Fibroblast of the conjunctiva (primary cell): ENCODE results near the gene GKN1.

ENCODE experiments used
- DNase-seq: peaks from one replicate; pipeline ENCODE4 v3.0.0-alpha.2; 2010; ENCODE audit warnings: low read depth

Gene GKN1

GRCh38 chr2:68961380-68961779, 13.1 kb upstream of the GKN1 start:
- DNase-seq: no peak

GRCh38 chr2:68964282-68964681, 10.2 kb upstream of the GKN1 start:
- no peak for DNase-seq

- DNase-seq: no peak
Measured at GRCh38 chr2:68968221-68968620, 6.2 kb upstream of the GKN1 start.

GRCh38 chr2:68969736-68970490, 4.5 kb upstream of the GKN1 start:
- no peak for DNase-seq

- DNase-seq: no peak
Measured at GRCh38 chr2:68970566-68971265, 3.7 kb upstream of the GKN1 start.

GRCh38 chr2:68971591-68972231, 2.7 kb upstream of the GKN1 start:
- DNase-seq: peak; percentile 51

- DNase-seq: no peak
Measured at GRCh38 chr2:68974946-68975665, 670 bp downstream of the GKN1 start.

- no peak for DNase-seq
Measured at GRCh38 chr2:68975844-68976243, 1.4 kb downstream of the GKN1 start.

- DNase-seq: no peak
Measured at GRCh38 chr2:68977453-68977852, 3.0 kb downstream of the GKN1 start.

GRCh38 chr2:68978098-68978497, 3.7 kb downstream of the GKN1 start:
- DNase-seq: no peak

GRCh38 chr2:68980956-68981355, 6.5 kb downstream of the GKN1 start:
- no peak for DNase-seq

- no peak for DNase-seq
Measured at GRCh38 chr2:68987021-68987503, 12.6 kb downstream of the GKN1 start.

- DNase-seq: no peak
Measured at GRCh38 chr2:68989035-68989434, 14.6 kb downstream of the GKN1 start.

GRCh38 chr2:68992341-68992740, 17.9 kb downstream of the GKN1 start:
- DNase-seq: no peak

- no peak for DNase-seq
Measured at GRCh38 chr2:68992933-68993332, 18.5 kb downstream of the GKN1 start.

GRCh38 chr2:68993660-68994059, 19.2 kb downstream of the GKN1 start:
- DNase-seq: no peak

- DNase-seq: no peak
Measured at GRCh38 chr2:68994864-68995263, 20.4 kb downstream of the GKN1 start.

GRCh38 chr2:68995916-68996315, 21.5 kb downstream of the GKN1 start:
- no peak for DNase-seq

GRCh38 chr2:68997401-68997800, 23.0 kb downstream of the GKN1 start:
- DNase-seq: no peak

- DNase-seq: no peak
Measured at GRCh38 chr2:69001879-69002278, 27.4 kb downstream of the GKN1 start.

- no peak for DNase-seq
Measured at GRCh38 chr2:69003731-69004130, 29.3 kb downstream of the GKN1 start.

GRCh38 chr2:69007169-69007568, 32.7 kb downstream of the GKN1 start:
- no peak for DNase-seq
